Brain microvascular endothelial cell (primary cell): ENCODE results near the gene ZCCHC10.
A peak's percentile ranks its signal among the peaks of the same experiment; 100 is the strongest.

Source experiments
- DNase-seq: peaks from one replicate; pipeline ENCODE4 v3.0.0-alpha.2; 2020
- H3K27ac ChIP-seq: fragments of 250-450 bp; sonication (Bioruptor Pico); 2 replicates; pipeline ENCODE4 v1.5.1; 2020; ENCODE audit warnings: mild to moderate bottlenecking, moderate library complexity
- H3K27me3 ChIP-seq: fragments of 250-450 bp; sonication (Bioruptor Pico); replicated peaks from 2 replicates; pipeline ENCODE4 v1.5.1; 2020; ENCODE audit warnings: mild to moderate bottlenecking
- H3K36me3 ChIP-seq: fragments of 250-450 bp; sonication (Bioruptor Pico); replicated peaks from 2 replicates; pipeline ENCODE4 v1.5.1; 2020; ENCODE audit warnings: mild to moderate bottlenecking
- H3K4me3 ChIP-seq: 2 replicates; pipeline ENCODE4 v1.5.1; 2011; ENCODE audit warnings: low read depth, mild to moderate bottlenecking, control low read depth, low read length, moderate library complexity
- in situ Hi-C: cut with HindIII; loops from 2 replicates; pipeline ENCODE4 v1.10.0; 2017; ENCODE audit warnings: low sequenced_read_pairs, low pct_ligation_motif_present
- TF ChIP-seq, protein P1 (sequence below): IDR thresholded peaks from 2 replicates; pipeline ENCODE4 v1.5.1; 2011; ENCODE audit warnings: low read depth, mild to moderate bottlenecking, moderate library complexity, low read length, control low read depth, inconsistent platforms; ENCODE audit errors: missing control alignments

The ZCCHC10 gene

DNA sequence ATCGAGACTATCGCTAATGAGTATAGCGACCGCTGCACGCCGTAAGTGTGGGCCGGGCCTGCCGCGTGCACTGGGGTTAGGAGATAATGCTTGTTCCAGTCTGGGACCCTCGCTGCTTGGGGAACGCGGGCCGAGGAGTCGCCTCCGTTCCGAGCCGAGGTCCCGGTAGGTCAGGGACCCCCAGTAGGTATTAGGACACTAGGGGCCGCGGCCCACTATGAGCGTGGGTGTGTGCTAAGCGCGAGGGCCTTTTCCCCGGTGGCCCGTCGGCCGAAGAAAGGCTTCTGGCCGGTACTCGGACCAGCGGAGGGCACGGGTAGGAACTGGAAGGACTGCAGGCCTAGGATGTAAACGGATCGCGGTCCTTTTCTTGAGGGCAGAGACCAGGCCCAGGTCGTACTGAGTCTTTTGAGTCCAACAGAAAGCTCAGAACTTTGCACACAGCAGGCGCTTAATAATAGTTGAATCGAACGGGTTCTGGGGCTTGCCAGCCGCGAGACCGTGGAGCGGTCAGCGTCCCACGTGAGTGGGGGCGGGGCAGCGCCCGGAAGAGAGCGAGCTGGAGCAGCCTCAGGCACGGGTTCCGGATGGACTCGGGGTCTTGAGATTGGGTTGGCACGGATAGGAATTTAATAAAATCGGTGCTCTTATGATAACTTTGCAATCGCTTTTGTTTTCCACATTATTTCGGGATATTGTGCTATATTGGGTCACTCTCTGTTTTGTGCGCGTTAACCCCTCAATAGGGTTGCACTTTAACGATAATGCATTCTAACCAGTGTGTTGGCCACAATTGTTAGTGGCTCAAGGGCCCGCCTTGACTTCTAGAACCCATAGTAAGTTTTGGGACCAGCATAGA lies 26.2 kb upstream of the ZCCHC10 start:
- in situ Hi-C loops: no loop called here
- peak; percentile 40 for DNase-seq

DNA sequence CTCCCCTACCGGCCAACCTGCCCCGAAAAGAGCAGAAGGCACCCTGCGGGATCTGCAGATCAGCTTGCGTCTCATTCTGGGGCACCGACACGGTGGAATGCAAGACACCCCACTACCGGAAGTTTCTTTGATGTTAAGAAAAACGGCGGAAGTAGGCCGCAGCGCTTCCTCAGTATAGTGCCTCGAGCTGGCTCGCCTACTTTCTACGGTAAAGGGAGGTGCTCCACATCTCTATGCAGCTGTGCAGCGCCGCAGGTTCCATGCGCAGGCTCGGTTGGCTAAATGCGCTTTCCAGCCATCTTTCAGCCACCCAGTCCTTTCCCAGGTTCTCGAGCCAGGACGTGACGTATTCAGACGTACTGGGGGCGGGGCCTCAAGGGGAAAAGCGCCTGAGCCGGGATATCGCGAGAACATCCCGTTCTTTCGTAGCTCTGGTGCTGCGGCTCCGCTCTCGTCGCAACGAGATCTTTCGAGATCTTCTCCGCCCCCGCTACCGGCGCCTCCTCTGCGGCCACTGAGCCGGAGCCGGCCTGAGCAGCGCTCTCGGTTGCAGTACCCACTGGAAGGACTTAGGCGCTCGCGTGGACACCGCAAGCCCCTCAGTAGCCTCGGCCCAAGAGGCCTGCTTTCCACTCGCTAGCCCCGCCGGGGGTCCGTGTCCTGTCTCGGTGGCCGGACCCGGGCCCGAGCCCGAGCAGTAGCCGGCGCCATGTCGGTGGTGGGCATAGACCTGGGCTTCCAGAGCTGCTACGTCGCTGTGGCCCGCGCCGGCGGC lies 25.4 kb upstream of the ZCCHC10 start, which contains the start of gene HSPA4:
TSS of gene HSPA4 (plus strand) at position 472 of the 775 bp plus-strand sequence. CDS start at position 710, 238 bp downstream.
- in situ Hi-C loops: no loop called here
- peak; percentile 98 for DNase-seq

More for the DNA sequence above, 26.2 kb upstream of the ZCCHC10 start:
- peak overlapping the region; percentile 94 for H3K27ac ChIP-seq
- H3K4me3 ChIP-seq: peak overlapping the region; percentile 99
- no peaks in the 10 kb centered on the region for H3K36me3 ChIP-seq
- H3K27me3 ChIP-seq: no peaks in the 10 kb centered on the region
- TF ChIP-seq, protein P1, sequence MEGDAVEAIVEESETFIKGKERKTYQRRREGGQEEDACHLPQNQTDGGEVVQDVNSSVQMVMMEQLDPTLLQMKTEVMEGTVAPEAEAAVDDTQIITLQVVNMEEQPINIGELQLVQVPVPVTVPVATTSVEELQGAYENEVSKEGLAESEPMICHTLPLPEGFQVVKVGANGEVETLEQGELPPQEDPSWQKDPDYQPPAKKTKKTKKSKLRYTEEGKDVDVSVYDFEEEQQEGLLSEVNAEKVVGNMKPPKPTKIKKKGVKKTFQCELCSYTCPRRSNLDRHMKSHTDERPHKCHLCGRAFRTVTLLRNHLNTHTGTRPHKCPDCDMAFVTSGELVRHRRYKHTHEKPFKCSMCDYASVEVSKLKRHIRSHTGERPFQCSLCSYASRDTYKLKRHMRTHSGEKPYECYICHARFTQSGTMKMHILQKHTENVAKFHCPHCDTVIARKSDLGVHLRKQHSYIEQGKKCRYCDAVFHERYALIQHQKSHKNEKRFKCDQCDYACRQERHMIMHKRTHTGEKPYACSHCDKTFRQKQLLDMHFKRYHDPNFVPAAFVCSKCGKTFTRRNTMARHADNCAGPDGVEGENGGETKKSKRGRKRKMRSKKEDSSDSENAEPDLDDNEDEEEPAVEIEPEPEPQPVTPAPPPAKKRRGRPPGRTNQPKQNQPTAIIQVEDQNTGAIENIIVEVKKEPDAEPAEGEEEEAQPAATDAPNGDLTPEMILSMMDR: no peak

DNA sequence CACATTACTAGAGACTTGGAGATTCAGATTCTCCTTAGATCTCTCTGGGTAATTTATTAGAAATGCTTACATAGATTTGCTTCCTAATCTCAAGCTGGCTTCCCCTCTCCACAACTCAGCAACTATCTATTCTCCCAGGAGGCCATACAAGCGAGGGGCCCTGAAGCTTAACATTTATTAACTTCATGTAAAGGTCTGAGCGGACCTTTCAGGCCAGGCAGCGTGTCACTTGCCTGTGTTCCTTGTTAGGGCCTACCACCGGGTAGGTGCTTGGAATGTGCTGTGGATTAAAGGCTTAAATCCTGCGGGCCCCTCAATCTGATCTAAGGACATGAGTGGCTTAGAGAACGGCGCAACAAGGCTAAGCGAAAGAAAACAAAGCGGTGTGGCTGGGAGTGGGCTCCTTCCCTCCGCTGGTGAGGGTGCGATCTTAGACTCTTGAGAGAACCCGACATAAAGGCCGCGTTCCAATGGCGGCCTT lies 24.8 kb upstream of the ZCCHC10 start:
- Histone ChIP-seq H3K4me3 (peak overlapping the region; percentile 99), H3K27ac (peak overlapping the region; percentile 94), H3K27me3 (no peaks in the 10 kb centered on the region), H3K36me3 (no peaks in the 10 kb centered on the region)
- in situ Hi-C loops: no loop called here
- DNase-seq: no peak
- TF ChIP-seq, protein P1: no peak

More for the DNA sequence above, 25.4 kb upstream of the ZCCHC10 start, which contains the start of gene HSPA4:
- Histone ChIP-seq H3K27ac (peak within 1 kb of the TSS; percentile 94), H3K4me3 (peak within 1 kb of the TSS; percentile 99), H3K27me3 (no peaks in the 10 kb centered on the region), H3K36me3 (no peaks in the 10 kb centered on the region)
- TF ChIP-seq, protein P1: peak; percentile 7

DNA sequence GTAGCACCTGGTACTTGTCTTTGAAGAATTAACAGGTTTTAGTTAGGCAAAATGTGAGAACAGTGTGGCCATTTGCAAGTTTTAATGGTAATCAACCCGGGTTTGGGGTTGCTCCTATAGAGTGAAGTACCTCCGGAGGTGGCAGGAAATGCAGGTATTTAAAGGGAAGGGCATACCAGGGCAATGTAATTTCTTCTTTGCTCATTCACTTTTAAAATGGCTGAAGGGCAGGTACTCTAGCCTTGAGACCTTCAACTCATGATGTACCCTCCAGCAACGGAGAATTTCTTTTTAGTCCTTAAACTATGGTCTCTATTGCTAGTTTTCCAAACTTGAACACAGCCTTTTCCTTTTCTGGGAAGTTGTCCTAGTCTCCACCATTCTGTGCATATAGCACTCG lies 24.2 kb upstream of the ZCCHC10 start:
- TF ChIP-seq, protein P1: no peak
- no peak for DNase-seq
- H3K27ac ChIP-seq: peak overlapping the region; percentile 94
- no peaks in the 10 kb centered on the region for H3K27me3 ChIP-seq
- in situ Hi-C loops: no loop called here
- peak overlapping the region; percentile 99 for H3K4me3 ChIP-seq
- no peaks in the 10 kb centered on the region for H3K36me3 ChIP-seq

DNA sequence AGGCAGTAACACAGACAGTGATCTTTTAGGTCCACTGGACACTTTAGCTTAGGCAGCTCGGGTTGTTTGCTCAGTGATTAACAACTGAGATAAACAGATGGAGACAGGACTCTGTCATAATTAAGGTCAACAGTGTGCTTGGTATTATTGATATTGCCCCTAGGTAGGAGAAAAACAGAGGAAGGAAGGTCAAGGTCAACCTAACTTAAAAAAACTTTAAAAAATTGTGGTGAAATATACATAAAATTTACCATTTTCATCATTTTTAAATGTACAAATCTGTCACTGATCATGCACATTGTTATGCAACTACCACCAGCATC lies 23.3 kb upstream of the ZCCHC10 start:
- H3K27me3 ChIP-seq: no peaks in the 10 kb centered on the region
- H3K36me3 ChIP-seq: no peaks in the 10 kb centered on the region
- peak overlapping the region; percentile 43 for H3K27ac ChIP-seq
- peak; percentile 23 for DNase-seq
- H3K4me3 ChIP-seq: no peak overlapping the region
- in situ Hi-C loops: no loop called here
- TF ChIP-seq, protein P1: no peak
